Measurements from ENCODE around the gene PAX5.

The PAX5 gene

DNA sequence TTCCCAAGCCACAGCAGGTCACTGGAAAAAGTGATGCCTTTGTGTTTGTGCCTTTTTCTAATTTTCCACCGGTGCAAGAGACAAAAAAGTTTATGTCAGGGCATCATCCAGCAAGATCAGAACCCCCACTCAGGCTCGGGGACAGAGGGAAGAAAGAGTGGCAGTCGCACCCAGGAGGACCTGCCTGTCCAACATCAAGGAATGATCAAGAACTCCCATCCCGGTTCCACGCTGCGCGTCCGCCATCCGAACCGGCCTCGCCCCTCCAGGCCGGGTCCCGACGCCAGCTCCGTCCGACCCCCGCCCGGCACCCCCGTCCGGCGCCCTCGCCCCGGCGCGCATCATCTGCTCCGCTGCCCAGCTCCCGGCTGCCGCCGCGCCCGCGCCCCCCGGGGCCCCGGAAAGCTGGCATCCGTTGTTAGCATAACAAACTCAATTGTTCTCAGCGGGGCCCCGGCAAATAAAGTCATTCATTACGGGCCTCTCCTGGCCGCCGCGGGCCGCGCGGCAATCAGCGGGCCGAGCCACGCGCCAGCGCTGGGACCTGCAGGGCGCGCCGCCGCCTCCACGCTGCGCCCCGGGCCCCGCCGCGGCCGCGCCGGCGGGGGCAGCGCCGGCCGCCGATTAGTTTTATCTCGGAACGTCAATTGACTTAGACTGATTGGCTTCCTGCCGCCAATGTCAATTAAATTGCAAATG lies 48.1 kb downstream of the PAX5 start:
- DNase-seq: peak; percentile 93

DNA sequence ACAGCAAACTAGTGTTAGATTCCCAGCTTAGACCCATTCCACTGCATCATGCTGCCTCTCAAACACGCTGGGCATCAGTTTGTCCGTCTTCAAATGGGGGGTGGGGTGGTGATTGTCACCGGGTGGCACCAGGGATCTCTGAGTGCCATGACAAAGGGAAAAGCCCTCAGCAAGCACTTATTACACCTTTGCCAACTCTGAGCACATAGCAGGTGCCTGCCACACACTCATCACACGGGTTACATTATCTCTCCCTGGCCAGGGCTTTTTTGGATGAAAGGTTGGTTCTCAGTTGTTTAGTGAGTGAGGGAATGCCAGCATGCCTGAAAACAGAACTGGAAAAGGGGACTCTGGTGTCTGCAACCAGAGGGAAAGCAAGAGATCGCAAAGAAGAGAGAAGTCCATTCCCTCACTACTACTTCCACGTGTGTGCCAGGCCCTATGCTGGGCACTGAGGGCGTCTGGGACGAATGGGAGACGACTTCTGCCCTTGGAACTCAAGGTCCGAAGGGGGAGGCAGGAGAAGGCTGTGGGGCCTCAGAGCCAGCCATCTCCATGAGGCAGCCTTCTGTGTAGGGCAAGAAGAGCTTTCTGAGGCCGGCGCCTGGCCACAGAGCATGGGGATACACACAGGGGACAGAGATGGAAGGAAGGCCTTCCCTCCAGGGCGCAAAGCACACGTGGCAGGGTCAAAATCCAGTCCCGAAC lies 48.9 kb downstream of the PAX5 start:
- DNase-seq: no peak

DNA sequence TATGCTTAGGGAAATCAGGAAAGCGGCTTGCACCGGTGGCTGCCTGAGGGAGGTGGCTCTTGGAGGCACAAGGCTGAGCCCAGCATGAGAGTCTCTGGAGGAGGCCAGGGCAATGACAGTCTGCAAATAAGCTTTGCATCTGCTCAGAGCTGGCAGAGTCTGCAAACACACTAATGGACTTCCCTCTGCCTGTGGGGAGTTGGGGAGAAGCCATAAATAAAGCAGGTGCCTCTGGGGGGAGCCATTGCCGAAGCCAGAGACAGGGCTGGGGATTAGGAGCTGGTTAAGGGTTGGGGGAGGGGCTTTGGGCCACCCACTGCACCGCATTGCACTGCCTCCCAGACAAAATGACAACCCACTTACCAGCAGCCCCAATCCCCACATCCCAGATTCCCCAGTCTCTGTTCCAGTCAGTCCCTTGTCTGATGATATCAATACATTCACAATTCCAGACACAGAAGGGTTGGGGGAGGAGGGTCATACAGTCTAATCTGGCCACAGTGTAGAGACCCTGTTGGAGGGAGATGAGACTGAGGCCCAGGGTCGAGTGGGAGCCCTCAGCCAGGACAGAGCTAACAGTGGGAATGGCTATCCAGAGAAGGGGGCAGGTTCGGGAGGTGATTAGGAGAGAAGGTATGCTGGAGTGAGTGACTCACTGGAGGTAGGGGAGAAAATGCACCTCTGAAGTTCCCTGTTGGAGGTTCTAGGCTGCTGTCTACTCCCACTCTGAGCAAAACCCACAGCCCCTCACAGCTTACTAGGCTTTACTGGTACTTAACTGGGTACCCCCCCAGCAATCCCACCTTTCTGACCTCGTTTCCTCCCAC lies 53.7 kb downstream of the PAX5 start:
- DNase-seq: peak; percentile 99

- peak; percentile 48 for DNase-seq
Measured at GRCh38 chr9:36976371-36977030, 57.6 kb downstream of the PAX5 start.

GRCh38 chr9:36974731-36975130 lies 59.3 kb downstream of the PAX5 start:
- DNase-seq: peak; percentile 19

- no peak for DNase-seq
Measured at GRCh38 chr9:36971935-36972488, 62.1 kb downstream of the PAX5 start.

GRCh38 chr9:36970007-36970888 lies 63.8 kb downstream of the PAX5 start:
- DNase-seq: peak; percentile 70

DNA sequence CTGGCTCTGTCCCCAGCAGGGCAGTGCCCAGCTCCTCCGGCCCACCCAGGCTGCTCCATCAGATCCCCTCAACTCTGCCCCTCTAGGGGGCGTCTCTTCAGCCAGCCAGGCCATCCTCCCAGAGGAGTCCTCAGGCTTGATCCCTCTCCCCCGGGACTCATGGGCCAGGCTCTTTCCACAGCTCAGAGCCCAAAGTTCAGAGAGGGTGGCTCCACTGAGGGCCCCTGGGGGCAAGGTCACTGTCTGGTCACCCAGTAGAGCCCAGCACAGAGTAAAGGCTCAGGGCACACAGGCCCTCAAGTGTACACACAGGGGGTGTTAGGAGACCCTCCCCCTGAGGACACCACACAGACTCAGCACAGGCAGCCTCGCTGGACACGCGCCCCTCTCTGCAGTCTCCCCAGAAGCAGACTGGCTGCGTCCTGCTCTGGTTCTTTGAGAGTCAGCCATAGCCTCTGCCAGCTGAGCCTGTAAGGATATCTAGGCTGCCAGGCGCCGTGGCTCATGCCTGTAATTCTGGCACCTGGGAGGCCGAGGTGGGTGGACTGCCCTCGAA lies 64.8 kb downstream of the PAX5 start:
- DNase-seq: no peak

- DNase-seq: no peak
Measured at GRCh38 chr9:36968574-36969215, 65.4 kb downstream of the PAX5 start.

DNA sequence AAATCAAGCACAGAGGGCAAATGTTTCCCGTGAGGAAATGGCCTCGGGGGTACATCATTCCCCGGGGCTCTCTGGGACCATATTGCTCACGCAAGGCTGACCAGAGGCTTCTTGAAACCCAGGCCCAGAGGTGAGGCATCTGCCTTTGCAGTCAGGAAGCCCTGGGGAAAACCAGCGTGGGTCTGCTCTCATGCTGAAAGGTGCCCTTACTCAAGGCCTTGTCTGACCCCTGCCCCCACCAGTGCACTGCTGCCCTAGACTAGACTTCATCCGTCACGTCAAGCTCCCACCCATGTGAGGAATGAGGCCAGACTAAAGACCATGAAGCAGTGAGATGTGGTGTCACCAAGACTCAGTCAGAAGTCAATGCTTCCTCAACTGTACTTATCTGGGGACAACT lies 66.1 kb downstream of the PAX5 start:
- no peak for DNase-seq

- no peak for DNase-seq
Measured at GRCh38 chr9:36966371-36967097, 67.5 kb downstream of the PAX5 start.

DNA sequence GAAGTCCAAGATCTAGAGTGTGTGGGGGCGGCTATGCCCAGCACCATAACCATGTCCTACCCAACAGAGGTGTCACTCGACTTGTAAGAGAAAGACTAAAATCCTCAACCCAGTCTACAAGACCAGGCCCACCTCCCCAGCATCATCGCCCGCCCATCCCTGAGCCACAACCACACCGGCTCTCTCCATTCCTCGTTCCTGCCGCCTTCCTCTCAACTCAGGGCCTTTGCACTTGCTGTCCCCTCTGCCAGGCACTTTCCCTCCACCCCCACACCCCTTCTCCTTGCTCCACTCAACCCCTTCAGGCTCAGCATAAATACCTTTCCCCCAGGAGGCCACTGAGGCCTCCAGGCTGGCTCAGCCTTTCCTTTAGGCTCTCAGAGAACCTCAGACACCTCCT lies 69.3 kb downstream of the PAX5 start:
- DNase-seq: no peak

DNA sequence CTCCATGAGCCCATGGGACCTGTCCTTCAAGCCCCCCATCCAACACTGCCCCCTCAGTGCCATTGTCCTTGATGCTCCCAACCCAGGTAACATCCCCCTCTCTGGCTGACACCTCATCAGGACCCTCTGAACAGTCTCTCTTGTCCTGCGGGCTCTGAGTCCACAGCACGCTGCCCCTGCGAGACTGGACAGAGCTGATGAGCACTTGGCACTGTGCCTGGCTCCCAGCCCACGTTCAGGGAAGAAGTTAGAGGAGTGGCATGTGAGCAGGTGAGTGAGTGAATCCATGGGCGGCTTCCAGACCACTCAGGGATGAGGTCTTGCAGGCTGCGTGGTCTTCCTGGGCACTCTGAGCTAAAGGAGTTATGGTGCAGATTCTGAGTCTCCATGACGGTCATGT lies 70.7 kb downstream of the PAX5 start:
- DNase-seq: no peak

GRCh38 chr9:36962691-36963090 lies 71.4 kb downstream of the PAX5 start:
- DNase-seq: no peak

DNA sequence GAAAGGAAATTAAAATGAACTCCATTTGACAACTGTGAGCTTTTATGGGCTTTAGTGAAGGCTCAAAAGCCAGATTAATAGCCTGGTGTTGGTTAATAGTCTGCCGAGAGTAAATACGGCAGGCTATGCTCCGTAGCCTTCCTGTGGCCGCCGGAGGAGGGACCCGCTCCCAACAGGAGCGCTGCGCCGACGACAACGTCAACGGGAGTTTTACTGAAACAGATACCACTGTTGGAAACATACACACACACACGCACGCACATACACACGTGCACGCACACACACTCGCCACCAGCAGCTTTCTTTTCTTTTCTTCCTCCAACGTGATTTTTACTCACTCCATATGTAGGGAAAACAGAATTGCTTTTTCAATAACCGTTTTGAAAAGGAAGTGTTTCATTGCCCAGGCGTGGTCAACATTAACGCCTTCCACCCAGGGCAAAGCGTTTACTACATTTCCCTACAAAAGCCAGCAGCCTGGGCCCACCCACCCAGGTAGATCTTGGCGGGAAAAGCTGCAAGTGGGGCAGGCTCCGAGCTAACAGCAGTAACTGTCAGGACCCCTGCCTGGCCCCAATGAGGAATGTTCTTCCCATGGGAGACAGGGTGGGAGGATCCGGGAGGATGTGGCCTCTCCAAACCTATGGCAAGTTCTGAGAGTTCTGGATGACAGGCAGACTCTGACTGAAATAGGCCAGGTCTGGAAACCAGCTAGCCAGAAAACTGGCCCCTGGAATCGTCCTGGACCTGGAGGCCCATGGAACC lies 72.3 kb downstream of the PAX5 start:
- peak; percentile 62 for DNase-seq

- no peak for DNase-seq
Measured at GRCh38 chr9:36961051-36961450, 73.0 kb downstream of the PAX5 start.

DNA sequence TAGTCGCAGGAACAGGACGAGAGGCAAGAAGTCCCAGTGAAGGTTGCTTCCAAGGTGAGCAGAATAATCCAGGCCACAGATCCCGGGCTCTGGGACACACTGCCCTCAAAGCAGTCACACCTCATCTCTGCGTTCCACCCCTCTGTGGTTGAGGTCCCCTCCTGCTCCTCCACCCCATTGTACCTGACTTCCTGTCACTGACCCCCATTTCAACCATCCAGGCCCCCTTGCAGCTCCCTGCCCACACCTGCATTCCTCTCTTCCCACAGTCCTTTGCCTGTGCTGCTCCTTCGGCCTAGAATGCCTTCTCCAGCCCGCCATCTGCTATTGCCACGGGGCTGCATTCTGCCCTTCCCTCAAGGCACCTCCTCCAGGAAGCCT lies 73.5 kb downstream of the PAX5 start:
- no peak for DNase-seq

- DNase-seq: no peak
Measured at GRCh38 chr9:36959681-36960574, 74.1 kb downstream of the PAX5 start.

All from NCI-H69 (cell line).